Ovary (tissue), 3 donors: ENCODE results near the gene LRMDA.

ENCODE experiments used
- POLR2A ChIP-seq: fragments of 450-650 bp; IDR thresholded peaks from one replicate; pipeline ENCODE4 v1.6.1; 2017; ENCODE audit warnings: antibody characterized with exemption, mild to moderate bottlenecking, moderate library complexity
- TF ChIP-seq, protein P1 (sequence below), 3 donors: fragments of 450-650 bp in 2 of 3; fragments of 200-600 bp in 1 of 3; IDR thresholded peaks; one replicate each; pipeline versions ENCODE4 v1.5.1 to v1.8.0; 2016 to 2022; ENCODE audit warnings: antibody characterized with exemption in 3 of 3, mild to moderate bottlenecking in 1 of 3
- donor health status: DM: no; HTN: no; CAD: no.

- TF ChIP-seq, protein P1, sequence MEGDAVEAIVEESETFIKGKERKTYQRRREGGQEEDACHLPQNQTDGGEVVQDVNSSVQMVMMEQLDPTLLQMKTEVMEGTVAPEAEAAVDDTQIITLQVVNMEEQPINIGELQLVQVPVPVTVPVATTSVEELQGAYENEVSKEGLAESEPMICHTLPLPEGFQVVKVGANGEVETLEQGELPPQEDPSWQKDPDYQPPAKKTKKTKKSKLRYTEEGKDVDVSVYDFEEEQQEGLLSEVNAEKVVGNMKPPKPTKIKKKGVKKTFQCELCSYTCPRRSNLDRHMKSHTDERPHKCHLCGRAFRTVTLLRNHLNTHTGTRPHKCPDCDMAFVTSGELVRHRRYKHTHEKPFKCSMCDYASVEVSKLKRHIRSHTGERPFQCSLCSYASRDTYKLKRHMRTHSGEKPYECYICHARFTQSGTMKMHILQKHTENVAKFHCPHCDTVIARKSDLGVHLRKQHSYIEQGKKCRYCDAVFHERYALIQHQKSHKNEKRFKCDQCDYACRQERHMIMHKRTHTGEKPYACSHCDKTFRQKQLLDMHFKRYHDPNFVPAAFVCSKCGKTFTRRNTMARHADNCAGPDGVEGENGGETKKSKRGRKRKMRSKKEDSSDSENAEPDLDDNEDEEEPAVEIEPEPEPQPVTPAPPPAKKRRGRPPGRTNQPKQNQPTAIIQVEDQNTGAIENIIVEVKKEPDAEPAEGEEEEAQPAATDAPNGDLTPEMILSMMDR (IDR thresholded peaks at IDR 0.05), result no peak
- TF ChIP-seq POLR2A, result no peak
These were observed 685.1 kb downstream of the LRMDA start for GRCh38 chr10:76116523-76116922.
